ENCODE measurements around the gene CCDC149. TPM values are rescaled to one million over a fixed set of nuclear protein-coding genes. Genes with fewer than 3 reads are reported as not detected.

CCDC149 gene
- total and polyA plus RNA-seq, 2 of the 8 experiments (the other 6 are each of a cell fraction or from before 2014, with no cell fraction given): 2.2 to 5.6 TPM

DNA sequence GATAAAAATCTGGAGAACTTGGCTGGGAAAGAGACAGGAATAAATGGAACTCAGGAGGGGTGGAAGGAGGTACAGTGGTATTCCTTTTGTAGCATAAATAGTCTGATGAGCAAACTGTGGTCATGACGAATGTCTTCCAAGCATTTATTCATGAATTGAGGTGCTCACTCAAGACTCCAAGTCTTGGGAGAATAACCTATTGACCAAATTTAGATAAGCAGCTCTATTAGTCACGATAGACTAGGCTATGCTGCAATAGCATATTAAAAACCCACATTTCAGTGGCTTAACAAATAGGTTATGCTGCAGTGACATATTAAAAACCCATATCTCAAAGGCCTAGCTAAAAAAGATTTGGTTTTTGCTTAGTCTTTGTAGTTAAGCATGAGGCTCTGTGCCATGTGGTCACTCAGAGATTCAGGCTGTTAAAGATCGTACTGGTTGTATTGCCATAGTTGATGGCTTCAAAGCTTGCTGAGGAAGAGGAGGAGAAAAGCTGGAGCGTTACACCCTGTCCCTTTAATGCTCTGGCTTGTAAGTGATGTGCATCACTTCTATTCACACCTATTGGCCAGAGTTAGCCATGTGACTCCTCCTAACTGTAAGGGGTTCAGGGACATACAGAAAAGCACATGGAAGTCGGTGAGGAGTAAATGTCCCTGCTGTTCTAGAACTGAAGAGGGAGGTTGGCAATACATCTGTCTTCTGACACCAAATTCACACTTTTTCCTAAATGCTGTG is 24.5 kb upstream of the CCDC149 start (continued):
- TF ChIP-seq RBBP5 (IDR thresholded peaks at IDR 0.05; ENCODE audit: borderline replicate concordance, low read depth, low read length) (no peak), SIN3A (conservative IDR thresholded peaks at IDR 0.05 in 1 of 2, IDR thresholded peaks at IDR 0.05 in 1 of 2; ENCODE audit: low read depth in 1 of 2, low read length in 2 of 2) (no peak)
